CD4-positive, alpha-beta T cell (primary cell): ENCODE data around the gene MAN2A2. TPM values are rescaled to one million over a fixed set of nuclear protein-coding genes. Genes with fewer than 3 reads are reported as not detected.

ENCODE experiments used
- ATAC-seq: fragments of 200-7000 bp; cut with Tn5 transposase; one replicate; pipeline ENCODE4 v1.10.0; 2022; ENCODE audit warnings: mild to moderate bottlenecking; ENCODE audit not compliant: poor library complexity
- CTCF ChIA-PET: fragments of 350-600 bp; sonication (Branson Sonifier 250); formaldehyde crosslinking; loops from one replicate; lab custom pipeline; 2021; ENCODE audit warnings: antibody characterized with exemption, inconsistent platforms; lab: Charles Lee
- POLR2A ChIA-PET: fragments of 350-600 bp; sonication (Branson Sonifier 250); formaldehyde crosslinking; loops from one replicate; lab custom pipeline; 2021; ENCODE audit warnings: antibody characterized with exemption, inconsistent platforms; lab: Charles Lee
- DNase-seq, 14 experiments: peaks; one replicate each; pipeline ENCODE4 v3.0.0-alpha.2; 2013 to 2020; ENCODE audit warnings: mixed read lengths in 2 of 14
- H3K27ac ChIP-seq, 2 donors: one replicate each; pipeline versions ENCODE4 v1.5.1 to v1.7.0; 2013; ENCODE audit warnings: low read length in 2 of 2, low read depth in 1 of 2, mild to moderate bottlenecking in 1 of 2
- H3K27me3 ChIP-seq, 2 experiments: 1 replicate in 1 of 2; 2 replicates in 1 of 2; pipeline versions ENCODE4 v1.6.1 to v1.7.0; 2013; ENCODE audit warnings: low read length in 2 of 2, control low read depth in 1 of 2, mild to moderate bottlenecking in 1 of 2, moderate library complexity in 1 of 2; ENCODE audit not compliant: insufficient read depth in 2 of 2, control insufficient read depth in 1 of 2
- H3K36me3 ChIP-seq: one replicate; pipeline ENCODE4 v1.6.1; 2013; ENCODE audit warnings: low read length, control low read depth; ENCODE audit not compliant: insufficient read depth
- H3K4me1 ChIP-seq: one replicate; pipeline ENCODE4 v1.6.1; 2013; ENCODE audit warnings: low read length, control low read depth; ENCODE audit not compliant: insufficient read depth
- H3K4me3 ChIP-seq: one replicate; pipeline ENCODE4 v1.5.1; 2013; ENCODE audit warnings: mild to moderate bottlenecking, low read length, moderate library complexity
- H3K9me3 ChIP-seq, 2 experiments: 1 replicate in 1 of 2; 2 replicates in 1 of 2; pipeline versions ENCODE4 v1.6.1 to v1.7.0; 2013; ENCODE audit warnings: low read length in 2 of 2, mild to moderate bottlenecking in 2 of 2, control low read depth in 1 of 2, moderate library complexity in 1 of 2; ENCODE audit not compliant: control insufficient read depth in 1 of 2, insufficient read depth in 1 of 2
- H3K27ac Mint-ChIP-seq: one replicate; pipeline ENCODE4 v1.8.0; 2020; ENCODE audit warnings: mixed read lengths
- H3K27me3 Mint-ChIP-seq: one replicate; pipeline ENCODE4 v1.8.0; 2021; ENCODE audit warnings: mixed read lengths
- H3K36me3 Mint-ChIP-seq: one replicate; pipeline ENCODE4 v1.8.0; 2021; ENCODE audit warnings: low read depth, mixed read lengths
- H3K4me1 Mint-ChIP-seq: one replicate; pipeline ENCODE4 v1.8.0; 2021; ENCODE audit warnings: low read depth, mixed read lengths
- H3K4me3 Mint-ChIP-seq: one replicate; pipeline ENCODE4 v1.8.0; 2020; ENCODE audit warnings: mild to moderate bottlenecking, mixed read lengths
- H3K9me3 Mint-ChIP-seq: one replicate; pipeline ENCODE4 v1.8.0; 2020; ENCODE audit warnings: mixed read lengths
- intact Hi-C, 2 experiments: fragments of 100-400 bp; cut with DNase I in 1 of 2; cut with micrococcal nuclease in 1 of 2; formaldehyde crosslinking; loops; one replicate each; pipeline versions ENCODE4 v1.15.1 to v1.9.0; 2023 to 2025; cut with DNase I, micrococcal nuclease
- total RNA-seq, 174 experiments: library from RNA in 2 of 174; stranded (reverse) in 2 of 174; gene quantifications; one replicate each; pipeline ENCODE4 v1.2.3 and lab custom pipeline; 2021 to 2026
- TF ChIP-seq, protein P1 (sequence below): fragments of 200-600 bp; IDR thresholded peaks from one replicate; pipeline ENCODE4 v1.8.0; 2022; ENCODE audit warnings: antibody characterized with exemption, mild to moderate bottlenecking

The MAN2A2 gene
- total RNA-seq, 2 experiments from 2014 or later, result 125 to 128 TPM

DNA sequence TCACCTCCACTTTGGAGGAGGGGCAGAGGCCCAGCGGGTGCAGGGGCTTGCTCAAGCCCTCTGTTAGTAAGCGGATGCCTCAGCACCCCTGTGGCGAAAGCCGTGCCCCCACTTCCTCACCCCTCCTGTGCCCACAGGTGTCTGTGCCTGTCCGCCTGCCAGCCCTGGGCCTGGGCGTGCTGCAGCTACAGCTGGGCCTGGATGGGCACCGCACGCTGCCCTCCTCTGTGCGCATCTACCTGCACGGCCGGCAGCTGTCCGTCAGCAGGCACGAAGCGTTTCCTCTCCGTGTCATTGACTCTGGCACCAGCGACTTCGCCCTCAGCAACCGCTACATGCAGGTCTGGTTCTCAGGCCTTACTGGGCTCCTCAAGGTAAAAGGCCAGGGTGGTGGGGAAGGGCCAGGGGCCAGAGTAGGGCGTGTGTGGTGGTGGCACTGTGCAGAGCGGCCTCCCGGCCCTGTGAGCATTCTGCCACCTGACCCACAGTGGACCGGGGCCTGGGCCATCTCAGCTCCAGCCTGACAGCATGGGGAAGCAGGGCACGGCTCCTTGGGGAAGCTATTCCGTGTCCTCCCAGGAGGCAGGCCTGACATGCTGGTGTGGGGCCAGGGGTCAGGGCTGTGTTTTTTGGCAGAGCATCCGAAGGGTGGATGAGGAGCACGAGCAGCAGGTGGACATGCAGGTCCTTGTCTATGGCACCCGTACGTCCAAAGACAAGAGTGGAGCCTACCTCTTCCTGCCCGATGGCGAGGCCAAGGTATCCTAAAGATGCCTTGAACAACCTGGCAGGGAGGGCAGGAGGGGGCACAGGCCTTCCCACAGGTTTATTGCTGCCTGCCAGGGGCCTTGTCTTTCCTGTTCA lies 9.0 kb downstream of the MAN2A2 start:
- H3K4me3 ChIP-seq, result no peak overlapping the region

DNA sequence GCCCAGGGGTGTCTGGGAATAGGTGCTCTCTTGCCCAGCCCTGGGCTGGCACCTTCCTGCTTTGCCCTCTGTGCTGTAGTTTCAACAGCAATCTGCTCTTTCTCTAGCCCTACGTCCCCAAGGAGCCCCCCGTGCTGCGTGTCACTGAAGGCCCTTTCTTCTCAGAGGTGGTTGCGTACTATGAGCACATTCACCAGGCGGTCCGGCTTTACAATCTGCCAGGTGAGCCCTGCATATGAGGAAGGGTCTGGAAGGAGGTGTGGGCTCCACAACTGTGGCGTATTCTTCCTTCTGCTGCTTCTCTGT lies 9.6 kb downstream of the MAN2A2 start:
- Histone ChIP-seq H3K27me3 (no peaks in the 10 kb centered on the region), H3K9me3 (no peaks in the 10 kb centered on the region), H3K4me1 (peaks cover 3% of the 10 kb centered on the region), H3K4me3 (no peak overlapping the region), H3K27ac (no peak overlapping the region), H3K36me3 (peaks cover 91% of the 10 kb centered on the region)
- ATAC-seq (no peak), DNase-seq (no peak)
- Mint-ChIP-seq H3K9me3 (no peaks in the 10 kb centered on the region), H3K36me3 (peaks cover 85% of the 10 kb centered on the region), H3K4me1 (no peaks in the 10 kb centered on the region), H3K27me3 (no peaks in the 10 kb centered on the region), H3K27ac (no peak overlapping the region), H3K4me3 (no peak overlapping the region)
- TF ChIP-seq, protein P1, sequence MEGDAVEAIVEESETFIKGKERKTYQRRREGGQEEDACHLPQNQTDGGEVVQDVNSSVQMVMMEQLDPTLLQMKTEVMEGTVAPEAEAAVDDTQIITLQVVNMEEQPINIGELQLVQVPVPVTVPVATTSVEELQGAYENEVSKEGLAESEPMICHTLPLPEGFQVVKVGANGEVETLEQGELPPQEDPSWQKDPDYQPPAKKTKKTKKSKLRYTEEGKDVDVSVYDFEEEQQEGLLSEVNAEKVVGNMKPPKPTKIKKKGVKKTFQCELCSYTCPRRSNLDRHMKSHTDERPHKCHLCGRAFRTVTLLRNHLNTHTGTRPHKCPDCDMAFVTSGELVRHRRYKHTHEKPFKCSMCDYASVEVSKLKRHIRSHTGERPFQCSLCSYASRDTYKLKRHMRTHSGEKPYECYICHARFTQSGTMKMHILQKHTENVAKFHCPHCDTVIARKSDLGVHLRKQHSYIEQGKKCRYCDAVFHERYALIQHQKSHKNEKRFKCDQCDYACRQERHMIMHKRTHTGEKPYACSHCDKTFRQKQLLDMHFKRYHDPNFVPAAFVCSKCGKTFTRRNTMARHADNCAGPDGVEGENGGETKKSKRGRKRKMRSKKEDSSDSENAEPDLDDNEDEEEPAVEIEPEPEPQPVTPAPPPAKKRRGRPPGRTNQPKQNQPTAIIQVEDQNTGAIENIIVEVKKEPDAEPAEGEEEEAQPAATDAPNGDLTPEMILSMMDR, result no peak
- ChIA-PET CTCF (no interaction called here), POLR2A (interaction anchor here (1.9 kb wide), 1 partner anchor 9 kb away, joined by 6 read pairs; the partner anchor contains the start of gene MAN2A2)
- intact Hi-C loops, result no loop called here

More for the DNA sequence above, 9.0 kb downstream of the MAN2A2 start:
- Histone ChIP-seq H3K9me3 (no peaks in the 10 kb centered on the region), H3K27me3 (no peaks in the 10 kb centered on the region), H3K36me3 (peaks cover 91% of the 10 kb centered on the region), H3K4me1 (peaks cover 3% of the 10 kb centered on the region), H3K27ac (no peak overlapping the region)
- POLR2A ChIA-PET, result interaction anchor here (1.9 kb wide), 1 partner anchor 9 kb away, joined by 6 read pairs; the partner anchor contains the start of gene MAN2A2
- Mint-ChIP-seq H3K4me3 (no peak overlapping the region), H3K27me3 (no peaks in the 10 kb centered on the region), H3K27ac (no peak overlapping the region), H3K4me1 (no peaks in the 10 kb centered on the region), H3K36me3 (peaks cover 85% of the 10 kb centered on the region), H3K9me3 (no peaks in the 10 kb centered on the region)
- intact Hi-C loops, result no loop called here
- ATAC-seq (no peak), DNase-seq (no peak)
- TF ChIP-seq, protein P1, result no peak
- CTCF ChIA-PET, result no interaction called here

DNA sequence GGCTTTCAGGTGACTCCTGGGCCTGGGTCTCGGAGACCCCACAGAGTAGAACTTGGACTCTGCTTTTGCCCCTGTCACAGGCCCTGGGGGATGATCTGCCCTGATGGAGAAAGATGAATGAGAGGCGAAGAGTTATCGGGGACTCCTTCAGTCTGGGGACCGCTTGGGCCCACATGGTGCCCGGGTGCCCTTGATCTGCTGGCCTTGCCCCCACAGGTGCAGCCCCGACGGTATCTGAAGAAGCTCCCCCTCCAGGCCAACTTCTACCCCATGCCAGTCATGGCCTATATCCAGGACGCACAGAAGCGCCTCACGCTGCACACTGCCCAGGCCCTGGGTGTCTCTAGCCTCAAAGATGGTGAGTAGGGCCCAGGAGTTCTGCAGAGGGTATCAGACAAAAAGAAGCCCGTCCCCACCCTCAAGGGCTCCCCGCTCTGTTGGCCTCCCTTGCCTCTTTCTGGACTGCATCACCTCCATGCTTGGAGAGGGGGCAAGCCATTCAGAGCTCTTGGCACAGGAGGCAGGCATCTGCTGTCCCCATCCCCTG lies 10.4 kb downstream of the MAN2A2 start:
- Mint-ChIP-seq H3K4me1 (no peaks in the 10 kb centered on the region), H3K27me3 (no peaks in the 10 kb centered on the region), H3K36me3 (peaks cover 86% of the 10 kb centered on the region), H3K4me3 (no peak overlapping the region), H3K9me3 (no peaks in the 10 kb centered on the region), H3K27ac (no peak overlapping the region)
- TF ChIP-seq, protein P1, result no peak
- H3K9me3 ChIP-seq, result no peaks in the 10 kb centered on the region
- DNase-seq (no peak), ATAC-seq (no peak)
- H3K27ac ChIP-seq, result no peak overlapping the region
- H3K4me3 ChIP-seq, result no peak overlapping the region
- ChIA-PET POLR2A (interaction anchor here (1.9 kb wide), 1 partner anchor 10 kb away, joined by 6 read pairs; the partner anchor contains the start of gene MAN2A2), CTCF (no interaction called here)
- H3K27me3 ChIP-seq, result no peaks in the 10 kb centered on the region
- intact Hi-C loops, result no loop called here
- H3K36me3 ChIP-seq, result peaks cover 93% of the 10 kb centered on the region
- peaks cover 3% of the 10 kb centered on the region for H3K4me1 ChIP-seq
